H1 (cell line): ENCODE measurements around the gene TNFRSF13B. TPM values are rescaled to one million over a fixed set of nuclear protein-coding genes. Genes with fewer than 3 reads are reported as not detected.

Experiments used
- CBX8 ChIP-seq: fragments of 300-800, 300-1000 bp; sonication (generic); IDR thresholded peaks from 2 replicates; pipeline ENCODE4 v1.7.1; 2016; ENCODE audit warnings: low read depth, low read length, borderline replicate concordance
- CEBPB ChIP-seq: IDR thresholded peaks from 2 replicates; pipeline ENCODE4 v1.6.1; 2012; ENCODE audit warnings: low read depth, low read length
- CHD7 ChIP-seq: fragments of 300-600 bp; sonication (generic); IDR thresholded peaks from 2 replicates; pipeline ENCODE4 v1.7.1; 2012; ENCODE audit warnings: low read length, moderate library complexity, mild to moderate bottlenecking, inconsistent platforms; ENCODE audit not compliant: insufficient replicate concordance
- HDAC2 ChIP-seq, 2 experiments: fragments of 300-600 bp in 1 of 2; sonication (generic) in 1 of 2; IDR thresholded peaks; 2 replicates each; pipeline ENCODE4 v1.6.1; 2011 to 2012; ENCODE audit warnings: low read depth in 2 of 2, low read length in 2 of 2, mild to moderate bottlenecking in 2 of 2, moderate library complexity in 2 of 2, borderline replicate concordance in 1 of 2, inconsistent platforms in 1 of 2
- polyA plus RNA-seq, 7 experiments: library from polyadenylated mRNA; depleted of rRNA in 3 of 7; stranded (reverse) in 5 of 7; unstranded in 2 of 7; fragments of >200 nt in 5 of 7; fragments of 200-250 nt in 2 of 7; gene quantifications; 1 replicate in 5 of 7; 2 replicates in 1 of 7; 4 replicates in 1 of 7; pipeline versions ENCODE4 v1.2.1 to v1.2.3, GENCODE V29; 2011 to 2013; ENCODE audit warnings: missing spikeins in 2 of 7, mixed read lengths in 2 of 7
- total RNA-seq: library from RNA; stranded (reverse); fragmentation: NEBNext Ultra II Directional; extraction: Animal tissue kit (Norgen Biotek cat#: 25700); gene quantifications from 2 replicates; pipeline ENCODE4 v1.2.1, GENCODE V29; 2021

TNFRSF13B gene
- total and polyA plus RNA-seq, 2 of the 8 experiments (the other 6 are each of a cell fraction or from before 2014, with no cell fraction given): not detected

GRCh38 chr17:16953347-16953746 lies 18.6 kb downstream of the TNFRSF13B start (continued):
- TF ChIP-seq CHD7 (no peak), CEBPB (no peak), CBX8 (no peak), HDAC2 (IDR thresholded peaks at IDR 0.05; ENCODE audit: borderline replicate concordance in 1 of 2, low read depth in 2 of 2, low read length in 2 of 2) (no peak)
